ENCODE measurements around the gene CBLN3. TPM values are rescaled to one million over a fixed set of nuclear protein-coding genes. Genes with fewer than 3 reads are reported as not detected.

CBLN3 gene
- total RNA-seq, 1 donor from 2014 or later: 0.51 TPM

GRCh38 chr14:24415421-24416253 is 13.8 kb downstream of the CBLN3 start:
- H3K27ac Mint-ChIP-seq (ENCODE audit: unreplicated experiment): no peak overlapping the region
- H3K4me3 Mint-ChIP-seq (ENCODE audit: unreplicated experiment): no peak overlapping the region
- TF ChIP-seq, protein P1, sequence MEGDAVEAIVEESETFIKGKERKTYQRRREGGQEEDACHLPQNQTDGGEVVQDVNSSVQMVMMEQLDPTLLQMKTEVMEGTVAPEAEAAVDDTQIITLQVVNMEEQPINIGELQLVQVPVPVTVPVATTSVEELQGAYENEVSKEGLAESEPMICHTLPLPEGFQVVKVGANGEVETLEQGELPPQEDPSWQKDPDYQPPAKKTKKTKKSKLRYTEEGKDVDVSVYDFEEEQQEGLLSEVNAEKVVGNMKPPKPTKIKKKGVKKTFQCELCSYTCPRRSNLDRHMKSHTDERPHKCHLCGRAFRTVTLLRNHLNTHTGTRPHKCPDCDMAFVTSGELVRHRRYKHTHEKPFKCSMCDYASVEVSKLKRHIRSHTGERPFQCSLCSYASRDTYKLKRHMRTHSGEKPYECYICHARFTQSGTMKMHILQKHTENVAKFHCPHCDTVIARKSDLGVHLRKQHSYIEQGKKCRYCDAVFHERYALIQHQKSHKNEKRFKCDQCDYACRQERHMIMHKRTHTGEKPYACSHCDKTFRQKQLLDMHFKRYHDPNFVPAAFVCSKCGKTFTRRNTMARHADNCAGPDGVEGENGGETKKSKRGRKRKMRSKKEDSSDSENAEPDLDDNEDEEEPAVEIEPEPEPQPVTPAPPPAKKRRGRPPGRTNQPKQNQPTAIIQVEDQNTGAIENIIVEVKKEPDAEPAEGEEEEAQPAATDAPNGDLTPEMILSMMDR (IDR thresholded peaks at IDR 0.05; ENCODE audit: partially characterized antibody, unreplicated experiment): no peak
- no peaks in the 10 kb centered on the region for H3K36me3 Mint-ChIP-seq (ENCODE audit: unreplicated experiment)
- DNase-seq: no peak
- peaks cover 6% of the 10 kb centered on the region for H3K27me3 Mint-ChIP-seq (ENCODE audit: unreplicated experiment)
- H3K9me3 Mint-ChIP-seq (ENCODE audit: unreplicated experiment): peaks cover 7% of the 10 kb centered on the region
- no peaks in the 10 kb centered on the region for H3K4me1 Mint-ChIP-seq (ENCODE audit: low read depth, unreplicated experiment)

GRCh38 chr14:24414732-24415420 is 14.6 kb downstream of the CBLN3 start:
- no peak for DNase-seq
- TF ChIP-seq, protein P1 (IDR thresholded peaks at IDR 0.05; ENCODE audit: partially characterized antibody, unreplicated experiment): no peak
- H3K4me1 Mint-ChIP-seq (ENCODE audit: low read depth, unreplicated experiment): no peaks in the 10 kb centered on the region
- H3K4me3 Mint-ChIP-seq (ENCODE audit: unreplicated experiment): no peak overlapping the region
- H3K9me3 Mint-ChIP-seq (ENCODE audit: unreplicated experiment): peaks cover 7% of the 10 kb centered on the region
- no peak overlapping the region for H3K27ac Mint-ChIP-seq (ENCODE audit: unreplicated experiment)
- H3K36me3 Mint-ChIP-seq (ENCODE audit: unreplicated experiment): no peaks in the 10 kb centered on the region
- peaks cover 6% of the 10 kb centered on the region for H3K27me3 Mint-ChIP-seq (ENCODE audit: unreplicated experiment)

DNA sequence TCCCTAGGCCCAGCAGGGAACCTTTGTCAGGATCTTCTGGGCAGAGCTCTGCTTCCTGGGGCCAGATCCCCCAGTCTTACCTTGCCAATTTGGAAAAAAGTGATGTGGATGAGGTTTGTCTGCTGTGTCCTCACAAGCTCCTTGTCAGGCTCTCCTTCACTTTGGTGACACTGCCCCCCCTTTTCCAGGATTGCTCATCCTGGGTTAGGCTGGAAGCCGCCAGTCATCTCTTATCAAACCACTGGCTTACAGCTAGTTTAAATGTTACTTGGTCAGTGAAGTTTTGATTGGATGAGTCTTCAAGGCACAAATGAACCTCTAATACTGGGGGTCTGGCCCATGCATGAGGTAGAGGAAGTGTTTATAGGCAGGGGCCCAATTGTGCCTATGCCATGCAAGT is 15.4 kb downstream of the CBLN3 start:
- Mint-ChIP-seq H3K27ac (ENCODE audit: unreplicated experiment) (no peak overlapping the region), H3K4me3 (ENCODE audit: unreplicated experiment) (no peak overlapping the region), H3K4me1 (ENCODE audit: low read depth, unreplicated experiment) (no peaks in the 10 kb centered on the region)

GRCh38 chr14:24411443-24412389 is 17.8 kb downstream of the CBLN3 start:
- TF ChIP-seq, protein P1 (IDR thresholded peaks at IDR 0.05; ENCODE audit: partially characterized antibody, unreplicated experiment): peak; percentile 69
- peak; percentile 51 for DNase-seq
- H3K27me3 Mint-ChIP-seq (ENCODE audit: unreplicated experiment): no peaks in the 10 kb centered on the region
- no peak overlapping the region for H3K4me3 Mint-ChIP-seq (ENCODE audit: unreplicated experiment)
- H3K36me3 Mint-ChIP-seq (ENCODE audit: unreplicated experiment): no peaks in the 10 kb centered on the region
- H3K27ac Mint-ChIP-seq (ENCODE audit: unreplicated experiment): no peak overlapping the region
- peaks cover 6% of the 10 kb centered on the region for H3K9me3 Mint-ChIP-seq (ENCODE audit: unreplicated experiment)
- peaks cover 2% of the 10 kb centered on the region for H3K4me1 Mint-ChIP-seq (ENCODE audit: low read depth, unreplicated experiment)

More for the DNA sequence above, 15.4 kb downstream of the CBLN3 start:
- no peak for DNase-seq
- H3K36me3 Mint-ChIP-seq (ENCODE audit: unreplicated experiment): no peaks in the 10 kb centered on the region
- peaks cover 7% of the 10 kb centered on the region for H3K9me3 Mint-ChIP-seq (ENCODE audit: unreplicated experiment)
- TF ChIP-seq, protein P1 (IDR thresholded peaks at IDR 0.05; ENCODE audit: partially characterized antibody, unreplicated experiment): no peak
- H3K27me3 Mint-ChIP-seq (ENCODE audit: unreplicated experiment): peaks cover 6% of the 10 kb centered on the region

All from glutamatergic neuron (in vitro differentiated cells).